OCI-LY3 (cell line): ENCODE data around the gene NCAM2.

ENCODE experiments used
- CTCF ChIP-seq: fragments of 200-600, 300-600 bp; sonication (generic); IDR thresholded peaks from 2 replicates; pipeline ENCODE4 v1.5.1; 2014; ENCODE audit warnings: antibody characterized with exemption, low read length, low read depth
- EZH2phosphoT487 ChIP-seq: fragments of 200-600 bp; shearing (Covaris generic); IDR thresholded peaks from 2 replicates; pipeline ENCODE4 v1.6.1; 2018; ENCODE audit warnings: antibody characterized with exemption, mixed run types, low read depth

- no peak for TF ChIP-seq EZH2phosphoT487
- TF ChIP-seq CTCF = no peak
Measured at GRCh38 chr21:21463456-21463855, 465.2 kb downstream of the NCAM2 start.
